GM12891 (cell line): ENCODE data around the gene FXR1.

Source experiments
- POLR2A ChIP-seq: IDR thresholded peaks from 2 replicates; pipeline ENCODE4 v1.6.1; 2011; ENCODE audit warnings: low read depth, low read length, control low read depth
- POLR2AphosphoS5 ChIP-seq: IDR thresholded peaks from 2 replicates; pipeline ENCODE4 v1.6.1; 2011; ENCODE audit warnings: low read depth, low read length, control low read depth
- TAF1 ChIP-seq: IDR thresholded peaks from 2 replicates; pipeline ENCODE4 v1.6.1; 2011; ENCODE audit warnings: low read depth, low read length, control low read depth

DNA sequence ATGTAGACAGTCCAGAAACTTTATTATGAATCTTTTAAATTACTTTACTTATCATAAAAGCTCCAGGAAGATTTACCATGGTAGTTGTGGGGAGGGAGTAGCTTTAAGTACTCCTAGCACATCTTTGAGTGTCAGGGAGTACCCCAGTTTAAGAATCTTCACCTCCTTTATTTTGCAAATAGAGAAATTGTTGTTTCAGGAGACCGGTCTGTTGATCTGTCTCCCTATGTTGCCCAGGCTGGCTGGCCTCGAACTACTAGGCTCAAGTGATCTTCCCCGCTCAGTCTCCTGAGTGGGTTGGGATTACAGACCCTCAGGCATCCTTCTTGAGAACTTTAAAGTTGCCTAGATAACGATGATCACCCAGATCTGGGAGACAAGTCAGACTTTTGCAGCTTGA, 11.1 kb downstream of the FXR1 start:
- TF ChIP-seq TAF1 = no peak
- no peak for TF ChIP-seq POLR2AphosphoS5
- TF ChIP-seq POLR2A = no peak
